ENCODE data around the gene NUDT8. TPM values are rescaled to one million over a fixed set of nuclear protein-coding genes. Genes with fewer than 3 reads are reported as not detected.
"Not testable (repeated sequence)": the region's sequence is repeated elsewhere in the genome, so short reads cannot be mapped to it uniquely, and the experiment has no call there.

Gene NUDT8
- total RNA-seq, 1 experiment from 2014 or later, result 18.1 TPM

GRCh38 chr11:67659651-67660165, 30.0 kb upstream of the NUDT8 start:
- not testable (repeated sequence) for H3K27me3 ChIP-seq (replicated peaks; ENCODE audit: control insufficient read depth, insufficient read depth, low read length); BruUV-seq (replicated peaks); H3K27ac Mint-ChIP-seq (ENCODE audit: unreplicated experiment); H3K4me1 ChIP-seq; H3K4me3 Mint-ChIP-seq (ENCODE audit: unreplicated experiment); H3K4me3 ChIP-seq (ENCODE audit: low read depth, low read length); H3K27me3 Mint-ChIP-seq (ENCODE audit: insufficient read depth, unreplicated experiment); H3K4me1 Mint-ChIP-seq (ENCODE audit: low read depth, unreplicated experiment); H3K36me3 Mint-ChIP-seq (ENCODE audit: insufficient read depth, unreplicated experiment); H3K36me3 ChIP-seq (ENCODE audit: control insufficient read depth, insufficient read depth, low read length)
- intact Hi-C loops (cut with micrococcal nuclease; ENCODE audit: unreplicated experiment), result loop anchor here (1.0 to 5.0 kb wide), 4 partner anchors 19 to 138 kb away; no protein-coding TSS in a partner anchor
- CTCF ChIA-PET, result interaction anchor here (0.6 to 3.4 kb wide), 17 partner anchors 8 to 146 kb away, joined by 3 to 51 read pairs (median 4); partner anchors contain the start of genes ACY3 and NUDT8
- POLR2A ChIA-PET, result interaction anchor here (0.6 kb wide), 1 partner anchor 30 kb away, joined by 3 read pairs; no protein-coding TSS in a partner anchor
- peaks cover 10% of the 10 kb centered on the region for H3K9me3 Mint-ChIP-seq (ENCODE audit: unreplicated experiment)
- peaks cover 24% of the 10 kb centered on the region for H3K9me3 ChIP-seq
- DNase-seq, result peak in 1 of 2 experiments; percentile 16

DNA sequence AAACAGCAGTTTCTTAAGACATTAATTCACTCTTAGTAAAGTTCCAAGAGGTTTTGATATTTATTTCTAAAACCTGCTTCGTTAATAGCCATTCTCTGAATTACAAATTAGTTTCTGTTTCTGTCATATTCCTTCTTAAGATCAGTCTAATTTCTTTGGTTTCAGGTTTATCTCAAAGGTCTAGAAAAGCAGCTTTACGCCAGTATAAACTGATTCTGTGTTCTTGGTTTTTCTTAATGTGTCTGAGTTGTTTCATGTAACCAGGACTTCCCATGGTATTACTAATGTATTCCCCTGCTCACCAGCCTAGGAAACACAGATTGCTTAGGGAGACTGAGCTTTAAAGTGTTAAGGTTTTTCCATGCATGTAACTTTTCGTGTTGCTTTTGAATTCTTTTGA, 27.6 kb upstream of the NUDT8 start:
- no peak overlapping the region for H3K4me3 Mint-ChIP-seq (ENCODE audit: unreplicated experiment)
- no peak for DNase-seq
- ChIA-PET CTCF (interaction anchor here (1.0 to 1.6 kb wide), 2 partner anchors 10 to 27 kb away, joined by 3 to 10 read pairs; partner anchors contain the start of gene NUDT8), POLR2A (no interaction called here)
- no peaks in the 10 kb centered on the region for H3K27me3 Mint-ChIP-seq (ENCODE audit: insufficient read depth, unreplicated experiment)
- BruUV-seq (replicated peaks), result no TSS peak
- Histone ChIP-seq H3K4me3 (ENCODE audit: low read depth, low read length) (no peak overlapping the region), H3K4me1 (no peaks in the 10 kb centered on the region), H3K36me3 (ENCODE audit: control insufficient read depth, insufficient read depth, low read length) (no peaks in the 10 kb centered on the region), H3K27me3 (replicated peaks; ENCODE audit: control insufficient read depth, insufficient read depth, low read length) (no peaks in the 10 kb centered on the region), H3K9me3 (peaks cover 24% of the 10 kb centered on the region)
- H3K4me1 Mint-ChIP-seq (ENCODE audit: low read depth, unreplicated experiment), result peaks cover 6% of the 10 kb centered on the region
- intact Hi-C loops (cut with micrococcal nuclease; ENCODE audit: unreplicated experiment), result loop anchor here (5.0 kb wide), 1 partner anchor 140 kb away; no protein-coding TSS in a partner anchor
- H3K9me3 Mint-ChIP-seq (ENCODE audit: unreplicated experiment), result peaks cover 17% of the 10 kb centered on the region
- no peaks in the 10 kb centered on the region for H3K36me3 Mint-ChIP-seq (ENCODE audit: insufficient read depth, unreplicated experiment)
- H3K27ac Mint-ChIP-seq (ENCODE audit: unreplicated experiment), result no peak overlapping the region
- no peak for TF ChIP-seq CTCF (IDR thresholded peaks at IDR 0.05; ENCODE audit: insufficient read depth in 1 of 2, low read depth in 1 of 2, low read length in 1 of 2, severe bottlenecking in 1 of 2, unreplicated experiment in 1 of 2)

DNA sequence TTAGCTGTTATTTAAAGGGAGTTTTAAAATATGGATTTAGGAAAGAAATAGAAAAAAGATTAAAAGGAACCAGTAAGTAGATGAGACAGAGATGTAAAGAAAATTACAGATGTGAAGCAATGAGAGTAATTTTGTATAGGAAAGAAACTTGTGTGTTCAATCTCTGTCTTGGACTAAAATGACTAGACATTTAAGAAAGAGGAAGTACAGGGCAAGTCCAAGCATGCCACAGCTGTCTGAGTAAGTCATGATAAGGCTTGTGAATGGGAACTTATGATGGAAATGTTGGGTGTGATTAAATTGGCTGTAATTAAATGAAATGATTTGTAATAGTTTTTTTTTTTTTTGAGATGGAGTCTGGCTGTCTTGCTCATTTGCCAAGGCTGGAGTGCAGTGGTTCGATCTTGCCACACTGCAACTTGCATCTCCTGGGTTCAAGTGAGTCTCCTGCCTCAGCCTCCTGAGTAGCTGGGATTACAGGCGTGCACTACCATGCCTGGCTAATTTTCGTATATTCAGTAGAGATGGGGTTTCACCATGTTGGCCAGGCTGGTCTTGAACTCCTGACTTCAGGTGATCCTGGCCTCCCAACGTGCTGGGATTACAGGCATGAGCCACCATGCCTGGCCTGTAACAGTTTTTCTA, 26.7 kb upstream of the NUDT8 start:
- Mint-ChIP-seq H3K27ac (ENCODE audit: unreplicated experiment) (no peak overlapping the region), H3K9me3 (ENCODE audit: unreplicated experiment) (peaks cover 19% of the 10 kb centered on the region), H3K36me3 (ENCODE audit: insufficient read depth, unreplicated experiment) (no peaks in the 10 kb centered on the region), H3K4me3 (ENCODE audit: unreplicated experiment) (no peak overlapping the region), H3K27me3 (ENCODE audit: insufficient read depth, unreplicated experiment) (no peaks in the 10 kb centered on the region), H3K4me1 (ENCODE audit: low read depth, unreplicated experiment) (peaks cover 8% of the 10 kb centered on the region)
- BruUV-seq (replicated peaks), result no TSS peak
- no peak for TF ChIP-seq CTCF (IDR thresholded peaks at IDR 0.05; ENCODE audit: insufficient read depth in 1 of 2, low read depth in 1 of 2, low read length in 1 of 2, severe bottlenecking in 1 of 2, unreplicated experiment in 1 of 2)
- intact Hi-C loops (cut with micrococcal nuclease; ENCODE audit: unreplicated experiment), result loop anchor here (5.0 kb wide), 1 partner anchor 141 kb away; no protein-coding TSS in a partner anchor
- POLR2A ChIA-PET, result no interaction called here
- peak in 1 of 2 experiments; percentile 8 for DNase-seq
- Histone ChIP-seq H3K36me3 (ENCODE audit: control insufficient read depth, insufficient read depth, low read length) (no peaks in the 10 kb centered on the region), H3K4me3 (ENCODE audit: low read depth, low read length) (no peak overlapping the region), H3K9me3 (peaks cover 24% of the 10 kb centered on the region), H3K27me3 (replicated peaks; ENCODE audit: control insufficient read depth, insufficient read depth, low read length) (no peaks in the 10 kb centered on the region), H3K4me1 (no peaks in the 10 kb centered on the region)
- CTCF ChIA-PET, result interaction anchor here (0.6 to 1.6 kb wide), 3 partner anchors 26 to 148 kb away, joined by 3 to 10 read pairs (median 4); partner anchors contain the start of gene NUDT8
